ENCODE data around the gene LRRC23. TPM values are rescaled to one million over a fixed set of nuclear protein-coding genes. Genes with fewer than 3 reads are reported as not detected.

Gene LRRC23
- total and polyA plus RNA-seq, 4 experiments from 2014 or later = 4.1 to 9.1 (median 6.2) TPM

DNA sequence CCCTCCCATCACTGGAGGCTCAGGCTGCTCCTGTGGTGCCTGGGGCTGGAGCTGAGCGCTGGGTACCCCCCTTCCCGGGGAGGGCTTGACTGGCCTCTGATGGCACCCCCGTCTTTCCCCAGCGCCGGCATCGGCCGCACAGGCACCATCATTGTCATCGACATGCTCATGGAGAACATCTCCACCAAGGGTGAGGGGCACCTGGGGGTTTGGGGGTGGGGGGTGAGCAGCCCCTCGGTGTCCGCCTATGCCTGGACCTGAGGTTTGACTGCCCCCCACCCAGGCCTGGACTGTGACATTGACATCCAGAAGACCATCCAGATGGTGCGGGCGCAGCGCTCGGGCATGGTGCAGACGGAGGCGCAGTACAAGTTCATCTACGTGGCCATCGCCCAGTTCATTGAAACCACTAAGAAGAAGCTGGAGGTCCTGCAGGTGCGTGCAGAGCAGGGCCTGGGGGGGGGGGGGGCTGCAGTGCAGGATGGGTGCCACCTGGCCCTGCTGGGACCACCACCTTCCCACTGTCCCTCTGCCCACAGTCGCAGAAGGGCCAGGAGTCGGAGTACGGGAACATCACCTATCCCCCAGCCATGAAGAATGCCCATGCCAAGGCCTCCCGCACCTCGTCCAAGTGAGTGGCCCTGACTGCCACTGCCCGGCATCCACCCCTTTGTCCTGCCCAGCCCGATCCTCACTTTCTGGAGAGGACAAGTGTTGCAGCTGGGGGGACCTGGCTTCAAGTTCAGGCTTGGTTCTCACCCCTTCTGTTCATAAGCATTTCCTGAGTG lies 55.4 kb downstream of the LRRC23 start:
- Histone ChIP-seq H3K4me3 (ENCODE audit: low read length in 2 of 2) (peak overlapping the region in 1 of 2 donors; percentile 58), H3K27me3 (ENCODE audit: insufficient read depth, low read length) (no peaks in the 10 kb centered on the region), H3K4me1 (ENCODE audit: insufficient read depth, low read length) (peaks cover 94% of the 10 kb centered on the region), H3K27ac (ENCODE audit: low read depth, low read length) (peak overlapping the region; percentile 96), H3K36me3 (ENCODE audit: insufficient read depth, low read length) (peaks cover 38% of the 10 kb centered on the region), H3K9me3 (ENCODE audit: control insufficient read depth in 1 of 2, low read length in 2 of 2) (no peaks in the 10 kb centered on the region)
- Mint-ChIP-seq H3K4me1 (peaks cover 58 to 89% (median 73%) of the 10 kb centered on the region in 4 donors), H3K4me3 (peak overlapping the region in 7 of 8 donors; percentile 63 to 98 (median 93)), H3K27ac (peak overlapping the region; percentile 98 to 100 (median 99)), H3K36me3 (peaks cover 37 to 52% of the 10 kb centered on the region in 2 donors), H3K27me3 (no peaks in the 10 kb centered on the region), H3K9me3 (no peaks in the 10 kb centered on the region)
- intact Hi-C loops (cut with micrococcal nuclease) = loop anchor here (2.0 kb wide), 1 partner anchor 35 kb away; no protein-coding TSS in a partner anchor
- no peak for DNase-seq
- CTCF ChIA-PET (ENCODE audit: partially characterized antibody) = interaction anchor here (1.5 to 13.5 kb wide), 9 partner anchors 8 to 153 kb away, joined by 3 to 774 read pairs (median 8); partner anchors contain the start of genes C12orf57, PTPN6, RNU7-1 and SPSB2
- POLR2A ChIA-PET (ENCODE audit: partially characterized antibody) = interaction anchor here (0.7 to 13.5 kb wide), 19 partner anchors 9 to 1011 kb away, joined by 3 to 1807 read pairs (median 8); partner anchors contain the start of genes ATN1, C12orf57, C1RL and CD4

DNA sequence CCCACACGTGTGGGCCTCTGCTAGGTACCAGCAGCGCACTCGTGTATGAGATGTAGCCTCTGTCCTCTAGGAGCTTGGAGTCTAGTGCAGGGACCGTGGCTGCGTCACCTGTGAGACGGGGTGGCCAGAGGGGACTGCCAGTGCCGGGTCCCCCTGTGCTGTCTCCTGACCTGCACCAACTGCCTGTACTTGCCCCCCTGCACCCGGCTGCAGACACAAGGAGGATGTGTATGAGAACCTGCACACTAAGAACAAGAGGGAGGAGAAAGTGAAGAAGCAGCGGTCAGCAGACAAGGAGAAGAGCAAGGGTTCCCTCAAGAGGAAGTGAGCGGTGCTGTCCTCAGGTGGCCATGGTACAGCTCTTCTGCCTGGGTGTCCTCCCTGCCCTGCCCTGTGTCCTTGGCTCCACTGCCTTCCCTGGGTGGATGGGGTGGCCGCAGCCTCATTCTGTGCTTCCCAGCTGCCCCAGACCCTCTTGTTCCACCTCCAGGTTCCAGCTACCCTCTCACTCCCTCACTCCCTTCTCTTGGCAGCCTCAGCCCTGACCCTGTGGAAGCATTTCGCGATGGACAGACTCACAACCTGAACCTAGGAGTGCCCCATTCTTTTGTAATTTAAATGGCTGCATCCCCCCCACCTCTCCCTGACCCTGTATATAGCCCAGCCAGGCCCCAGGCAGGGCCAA lies 56.1 kb downstream of the LRRC23 start:
- Mint-ChIP-seq H3K36me3 (peaks cover 40 to 56% of the 10 kb centered on the region in 2 donors), H3K27me3 (no peaks in the 10 kb centered on the region), H3K4me3 (peak overlapping the region in 7 of 8 donors; percentile 63 to 98 (median 84)), H3K27ac (peak overlapping the region; percentile 98 to 99 (median 99)), H3K9me3 (no peaks in the 10 kb centered on the region), H3K4me1 (peaks cover 57 to 86% (median 71%) of the 10 kb centered on the region in 4 donors)
- CTCF ChIA-PET (ENCODE audit: partially characterized antibody) = interaction anchor here (1.2 to 13.5 kb wide), 9 partner anchors 16 to 152 kb away, joined by 3 to 774 read pairs (median 8); partner anchors contain the start of genes C12orf57, C1RL, PTPN6 and RNU7-1
- Histone ChIP-seq H3K4me1 (ENCODE audit: insufficient read depth, low read length) (peaks cover 92% of the 10 kb centered on the region), H3K9me3 (ENCODE audit: control insufficient read depth in 1 of 2, low read length in 2 of 2) (no peaks in the 10 kb centered on the region), H3K27ac (ENCODE audit: low read depth, low read length) (peak overlapping the region; percentile 96), H3K4me3 (ENCODE audit: low read length in 2 of 2) (peak overlapping the region; percentile 10 to 19), H3K36me3 (ENCODE audit: insufficient read depth, low read length) (peaks cover 38% of the 10 kb centered on the region), H3K27me3 (ENCODE audit: insufficient read depth, low read length) (no peaks in the 10 kb centered on the region)
- intact Hi-C loops (cut with micrococcal nuclease) = loop anchor here (1.0 to 2.0 kb wide), 3 partner anchors 7 to 36 kb away; partner anchors contain the start of gene C12orf57
- peak in 3 of 5 donors; percentile 34 to 50 (median 40) for DNase-seq
- POLR2A ChIA-PET (ENCODE audit: partially characterized antibody) = interaction anchor here (0.7 to 13.5 kb wide), 19 partner anchors 8 to 1010 kb away, joined by 3 to 1807 read pairs (median 6); partner anchors contain the start of genes ATN1, C12orf57, C1RL and CD4

GRCh38 chr12:6961278-6961694 lies 56.7 kb downstream of the LRRC23 start:
- Histone ChIP-seq H3K9me3 (ENCODE audit: control insufficient read depth in 1 of 2, low read length in 2 of 2) (no peaks in the 10 kb centered on the region), H3K4me3 (ENCODE audit: low read length in 2 of 2) (peak overlapping the region; percentile 10 to 19), H3K27me3 (ENCODE audit: insufficient read depth, low read length) (no peaks in the 10 kb centered on the region), H3K27ac (ENCODE audit: low read depth, low read length) (peak overlapping the region; percentile 96), H3K4me1 (ENCODE audit: insufficient read depth, low read length) (peaks cover 86% of the 10 kb centered on the region), H3K36me3 (ENCODE audit: insufficient read depth, low read length) (peaks cover 38% of the 10 kb centered on the region)
- peak; percentile 85 to 98 (median 89) for DNase-seq
- Mint-ChIP-seq H3K4me3 (peak overlapping the region; percentile 63 to 98 (median 82)), H3K27me3 (no peaks in the 10 kb centered on the region), H3K36me3 (peaks cover 40 to 55% of the 10 kb centered on the region in 2 donors), H3K9me3 (no peaks in the 10 kb centered on the region), H3K27ac (peak overlapping the region; percentile 98 to 99 (median 99)), H3K4me1 (peaks cover 51 to 80% (median 65%) of the 10 kb centered on the region in 4 donors)
- POLR2A ChIA-PET (ENCODE audit: partially characterized antibody) = interaction anchor here (0.8 to 13.5 kb wide), 19 partner anchors 8 to 1009 kb away, joined by 3 to 1807 read pairs (median 6); partner anchors contain the start of genes ATN1, C12orf57, C1RL and CDCA3
- CTCF ChIA-PET (ENCODE audit: partially characterized antibody) = interaction anchor here (1.2 to 13.5 kb wide), 8 partner anchors 17 to 152 kb away, joined by 3 to 774 read pairs (median 9); partner anchors contain the start of genes C12orf57, C1RL, PTPN6 and RNU7-1
- intact Hi-C loops (cut with micrococcal nuclease) = loop anchor here (1.0 to 2.0 kb wide), 3 partner anchors 8 to 36 kb away; partner anchors contain the start of gene C12orf57

DNA sequence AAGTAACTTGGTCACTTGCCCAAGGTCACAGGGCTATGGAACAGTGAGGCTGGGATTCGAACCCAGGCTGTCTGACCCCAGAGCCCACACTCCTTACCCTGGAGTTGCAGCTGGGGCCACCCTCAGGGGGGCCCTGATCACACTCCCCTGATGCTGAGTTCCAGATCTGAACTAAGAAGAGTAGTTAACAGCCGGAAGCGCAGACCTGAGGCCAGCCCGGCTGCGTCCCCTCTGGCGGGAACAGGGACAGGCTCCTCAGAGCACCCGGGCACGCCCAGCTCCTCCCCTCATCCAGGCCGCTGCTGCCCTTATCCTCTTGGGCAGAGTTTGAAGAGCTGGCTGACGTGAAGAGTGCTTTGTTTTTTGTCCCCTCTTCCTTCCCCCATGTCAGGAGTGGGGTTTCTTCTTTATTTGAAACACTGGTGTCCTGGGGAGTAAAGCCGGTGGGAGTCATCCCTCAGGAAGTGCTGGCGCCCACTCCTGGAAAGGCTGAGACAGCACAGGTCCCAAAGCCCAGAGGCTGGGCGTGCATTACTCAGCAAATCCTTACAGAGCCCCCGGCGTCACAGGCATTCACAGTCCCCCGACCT lies 57.2 kb downstream of the LRRC23 start:
- Histone ChIP-seq H3K36me3 (ENCODE audit: insufficient read depth, low read length) (peaks cover 36% of the 10 kb centered on the region), H3K27ac (ENCODE audit: low read depth, low read length) (peak overlapping the region; percentile 96), H3K27me3 (ENCODE audit: insufficient read depth, low read length) (no peaks in the 10 kb centered on the region), H3K4me3 (ENCODE audit: low read length in 2 of 2) (peak overlapping the region; percentile 10 to 19), H3K4me1 (ENCODE audit: insufficient read depth, low read length) (peaks cover 81% of the 10 kb centered on the region), H3K9me3 (ENCODE audit: control insufficient read depth in 1 of 2, low read length in 2 of 2) (no peaks in the 10 kb centered on the region)
- H3K27ac Mint-ChIP-seq = peak overlapping the region; percentile 98 to 99 (median 99)
- H3K4me1 Mint-ChIP-seq = peaks cover 46 to 75% (median 60%) of the 10 kb centered on the region in 4 donors
- no peaks in the 10 kb centered on the region for H3K27me3 Mint-ChIP-seq
- peaks cover 38 to 55% of the 10 kb centered on the region in 2 donors for H3K36me3 Mint-ChIP-seq
- ChIA-PET CTCF (ENCODE audit: partially characterized antibody) (interaction anchor here (1.0 to 13.5 kb wide), 10 partner anchors 17 to 151 kb away, joined by 3 to 774 read pairs (median 7); partner anchors contain the start of genes C12orf57, C1RL, PTPN6 and RNU7-1), POLR2A (ENCODE audit: partially characterized antibody) (interaction anchor here (0.8 to 13.5 kb wide), 19 partner anchors 7 to 492 kb away, joined by 3 to 1807 read pairs (median 6); partner anchors contain the start of genes ATN1, C12orf57, C1RL and CDCA3)
- peak in 2 of 5 donors; percentile 42 to 52 for DNase-seq
- H3K4me3 Mint-ChIP-seq = peak overlapping the region; percentile 59 to 98 (median 82)
- H3K9me3 Mint-ChIP-seq = no peaks in the 10 kb centered on the region
- intact Hi-C loops (cut with micrococcal nuclease) = loop anchor here (1.0 to 2.0 kb wide), 3 partner anchors 8 to 37 kb away; partner anchors contain the start of gene C12orf57

DNA sequence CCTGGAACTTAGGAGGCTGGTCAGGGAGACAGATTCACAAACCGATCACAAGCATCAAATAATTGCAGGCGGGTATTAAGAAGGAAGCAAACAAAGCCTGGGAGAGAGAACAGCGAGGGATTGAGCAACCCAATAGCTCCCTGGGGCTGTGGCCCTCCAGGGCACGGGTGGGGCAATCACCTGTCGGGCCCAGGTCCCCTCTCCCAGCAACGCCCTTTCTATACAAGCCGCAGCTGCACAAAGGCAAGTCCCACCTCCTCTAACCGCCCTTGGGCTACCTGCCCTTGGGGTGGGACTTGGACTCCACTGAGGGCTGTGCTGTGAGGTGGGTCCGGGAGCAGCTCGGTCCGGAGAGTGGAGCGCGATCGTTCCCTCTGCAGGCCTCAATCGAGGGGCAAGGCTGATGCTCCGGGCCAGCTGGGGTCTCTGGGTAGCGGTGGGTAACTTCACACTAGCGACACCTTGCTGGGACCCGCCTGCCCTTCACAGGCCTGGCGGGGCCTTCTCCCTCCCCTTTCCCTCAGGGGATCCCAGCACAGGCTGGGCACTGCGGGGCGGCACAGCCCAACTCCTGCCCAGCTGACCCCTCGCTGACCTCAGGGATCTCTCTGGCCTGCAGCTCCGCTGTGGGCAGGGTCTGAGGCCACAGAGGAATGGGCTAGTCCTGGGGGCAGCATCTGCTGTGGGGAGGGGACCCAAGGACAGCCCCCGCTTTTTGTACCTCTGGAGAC lies 57.8 kb downstream of the LRRC23 start:
- peaks cover 36% of the 10 kb centered on the region for H3K36me3 ChIP-seq (ENCODE audit: insufficient read depth, low read length)
- DNase-seq = no peak
- H3K4me1 ChIP-seq (ENCODE audit: insufficient read depth, low read length) = peaks cover 74% of the 10 kb centered on the region
- Mint-ChIP-seq H3K4me1 (peaks cover 41 to 69% (median 55%) of the 10 kb centered on the region in 4 donors), H3K36me3 (peaks cover 36 to 52% of the 10 kb centered on the region in 2 donors), H3K27me3 (no peaks in the 10 kb centered on the region), H3K27ac (peak overlapping the region; percentile 98 to 99 (median 99)), H3K9me3 (no peaks in the 10 kb centered on the region), H3K4me3 (peak overlapping the region in 7 of 8 donors; percentile 63 to 98 (median 84))
- peak overlapping the region; percentile 96 for H3K27ac ChIP-seq (ENCODE audit: low read depth, low read length)
- no peaks in the 10 kb centered on the region for H3K9me3 ChIP-seq (ENCODE audit: control insufficient read depth in 1 of 2, low read length in 2 of 2)
- H3K27me3 ChIP-seq (ENCODE audit: insufficient read depth, low read length) = no peaks in the 10 kb centered on the region
- intact Hi-C loops (cut with micrococcal nuclease) = no loop called here
- H3K4me3 ChIP-seq (ENCODE audit: low read length in 2 of 2) = peak overlapping the region in 1 of 2 donors; percentile 10
- ChIA-PET POLR2A (ENCODE audit: partially characterized antibody) (interaction anchor here (1.0 to 13.5 kb wide), 13 partner anchors 8 to 273 kb away, joined by 3 to 1807 read pairs (median 9); partner anchors contain the start of genes ATN1, C12orf57, C1RL and CDCA3), CTCF (ENCODE audit: partially characterized antibody) (interaction anchor here (1.0 to 13.5 kb wide), 7 partner anchors 18 to 151 kb away, joined by 3 to 774 read pairs (median 8); partner anchors contain the start of genes C12orf57, PTPN6 and RNU7-1)
